Erythroblast (primary cell): Measurements from ENCODE around the gene CCT3.

Source experiments
- GATA1 ChIP-seq: IDR thresholded peaks from 2 replicates; pipeline ENCODE4 v1.6.1; 2011; ENCODE audit warnings: low read depth, mild to moderate bottlenecking, control low read depth, low read length, moderate library complexity
- POLR2A ChIP-seq: IDR thresholded peaks from 2 replicates; pipeline ENCODE4 v1.6.1; 2011; ENCODE audit warnings: mild to moderate bottlenecking, low read length

- TF ChIP-seq POLR2A, result no peak
- no peak for TF ChIP-seq GATA1
Measured at GRCh38 chr1:156276532-156276931, 61.6 kb downstream of the CCT3 start.
